KOPT-K1 (cell line): ENCODE measurements around the gene RNF146.
"Not testable (repeated sequence)": the region's sequence is repeated elsewhere in the genome, so short reads cannot be mapped to it uniquely, and the experiment has no call there.

Experiments
- H3K27ac ChIP-seq: fragments of 200-600 bp; sonication (generic); 2 replicates; pipeline ENCODE4 v1.5.1; 2016; ENCODE audit warnings: antibody characterized with exemption, mild to moderate bottlenecking, low read depth, low read length; ENCODE audit not compliant: poor library complexity, severe bottlenecking
- H3K36me3 ChIP-seq: fragments of 200-600 bp; sonication (generic); 2 replicates; pipeline ENCODE4 v1.5.1; 2017; ENCODE audit warnings: antibody characterized with exemption, mild to moderate bottlenecking, low read length, moderate library complexity; ENCODE audit not compliant: insufficient read depth
- H3K9me3 ChIP-seq: fragments of 200-600 bp; sonication (generic); 2 replicates; pipeline ENCODE4 v1.5.1; 2017; ENCODE audit warnings: antibody characterized with exemption, low read length, mild to moderate bottlenecking; ENCODE audit not compliant: insufficient read depth, poor library complexity, severe bottlenecking

RNF146 gene, protein sequence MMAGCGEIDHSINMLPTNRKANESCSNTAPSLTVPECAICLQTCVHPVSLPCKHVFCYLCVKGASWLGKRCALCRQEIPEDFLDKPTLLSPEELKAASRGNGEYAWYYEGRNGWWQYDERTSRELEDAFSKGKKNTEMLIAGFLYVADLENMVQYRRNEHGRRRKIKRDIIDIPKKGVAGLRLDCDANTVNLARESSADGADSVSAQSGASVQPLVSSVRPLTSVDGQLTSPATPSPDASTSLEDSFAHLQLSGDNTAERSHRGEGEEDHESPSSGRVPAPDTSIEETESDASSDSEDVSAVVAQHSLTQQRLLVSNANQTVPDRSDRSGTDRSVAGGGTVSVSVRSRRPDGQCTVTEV

DNA sequence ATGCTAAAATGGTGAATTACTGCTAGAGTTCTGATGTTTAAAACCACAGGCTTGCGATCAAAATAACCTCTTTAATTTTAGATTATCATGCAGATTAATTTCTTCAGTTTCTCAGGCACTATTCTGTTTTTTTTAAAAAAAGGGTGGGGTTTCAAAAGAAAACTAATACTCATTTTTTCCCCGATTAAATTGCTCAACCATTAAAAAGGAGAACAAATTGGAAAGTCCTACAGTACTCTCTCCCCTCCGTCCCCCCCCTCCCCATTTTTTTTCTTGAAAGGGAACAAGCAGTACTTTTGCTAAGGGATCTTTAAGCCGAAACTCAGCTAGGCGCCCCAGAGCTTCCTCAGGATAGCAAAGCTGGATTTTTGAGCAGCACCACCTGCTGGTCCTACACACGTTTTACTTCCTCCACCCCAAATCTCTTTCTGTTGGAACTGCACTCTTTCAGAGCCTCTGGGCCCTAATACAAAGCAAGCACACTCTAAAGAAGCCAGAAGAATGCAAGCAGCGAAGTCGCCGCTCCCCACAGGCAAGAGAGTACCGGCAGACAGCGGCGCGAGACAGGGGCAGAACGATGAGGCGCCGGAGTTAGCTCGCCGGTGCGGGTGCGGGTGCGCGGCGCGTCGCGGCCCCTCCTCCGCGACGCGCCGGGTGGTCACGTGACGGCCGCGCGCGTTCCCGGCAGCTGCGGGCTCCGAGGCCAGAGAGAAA lies at the start of gene RNF146:
Gene RNF146 (plus strand): TSS at position 687 of the 714 bp plus-strand sequence. CDS start 13,475 bp downstream, outside the sequence.
- peak within 1 kb of the TSS; percentile 81 for H3K27ac ChIP-seq
- H3K9me3 ChIP-seq = no peaks in the 10 kb centered on the region
- H3K36me3 ChIP-seq = no peaks in the 10 kb centered on the region

DNA sequence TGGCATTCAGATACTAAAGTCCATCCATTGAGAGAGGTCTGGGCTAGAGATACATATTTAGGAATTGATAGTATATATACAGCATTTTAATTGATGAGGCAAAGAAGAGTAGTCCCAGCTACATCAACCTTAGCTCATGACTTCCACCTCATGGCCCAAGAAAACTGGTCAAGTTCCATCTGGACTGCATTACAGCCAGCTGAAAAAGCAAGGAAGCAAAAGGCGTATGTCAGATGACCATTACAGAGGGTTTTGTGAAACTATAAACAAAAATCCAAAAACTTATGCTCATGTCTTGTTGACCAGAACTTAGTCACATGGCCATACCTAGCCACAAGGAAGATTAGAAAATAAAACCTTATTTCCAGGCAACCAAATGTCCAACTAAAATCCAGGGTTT lies 46.8 kb upstream of the RNF146 start:
- no peaks in the 10 kb centered on the region for H3K36me3 ChIP-seq
- no peak overlapping the region for H3K27ac ChIP-seq
- no peaks in the 10 kb centered on the region for H3K9me3 ChIP-seq

DNA sequence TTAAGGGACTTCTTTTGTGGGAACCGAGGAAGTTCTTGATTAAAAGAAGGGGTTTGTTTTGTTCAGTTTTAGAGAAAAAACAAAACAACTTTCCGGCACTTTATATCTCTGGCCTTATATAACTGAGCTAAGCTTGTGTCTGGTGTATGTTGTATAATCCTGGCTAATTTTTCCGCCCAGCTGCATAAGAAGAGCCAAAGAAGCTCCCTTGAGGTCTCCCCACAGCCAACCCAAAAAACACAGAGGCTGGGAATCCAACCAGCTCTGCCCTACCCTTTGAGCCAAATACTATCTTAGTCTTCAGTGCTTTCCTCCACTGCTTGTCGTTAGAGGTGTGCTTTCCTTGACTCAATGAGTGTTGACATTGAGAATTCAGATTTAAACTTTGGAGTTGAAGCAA lies 45.5 kb upstream of the RNF146 start:
- Histone ChIP-seq H3K9me3 (no peaks in the 10 kb centered on the region), H3K27ac (no peak overlapping the region), H3K36me3 (no peaks in the 10 kb centered on the region)

- H3K9me3 ChIP-seq = no peaks in the 10 kb centered on the region
- H3K36me3 ChIP-seq = no peaks in the 10 kb centered on the region
- no peak overlapping the region for H3K27ac ChIP-seq
Measured at GRCh38 chr6:127222418-127222817, 44.2 kb upstream of the RNF146 start.

DNA sequence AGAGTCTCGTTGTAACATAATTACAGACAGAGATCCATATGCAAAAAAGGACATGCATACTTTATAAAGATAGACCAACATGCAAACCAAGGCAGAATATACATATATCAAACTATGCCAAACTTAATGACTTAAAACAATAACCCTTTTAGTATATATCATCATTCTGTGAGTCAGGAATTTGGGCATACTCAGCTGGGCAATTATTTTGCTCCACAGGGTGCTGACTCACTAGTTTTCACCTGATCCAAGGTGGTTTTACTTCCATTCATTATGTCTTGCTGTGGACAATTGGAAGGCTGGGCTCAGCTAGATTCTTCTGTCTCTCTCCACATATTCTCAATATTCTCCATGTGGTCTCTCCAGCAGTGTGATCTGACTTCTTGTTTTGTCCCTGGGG lies 41.2 kb upstream of the RNF146 start:
- no peaks in the 10 kb centered on the region for H3K9me3 ChIP-seq
- no peaks in the 10 kb centered on the region for H3K36me3 ChIP-seq
- no peak overlapping the region for H3K27ac ChIP-seq

DNA sequence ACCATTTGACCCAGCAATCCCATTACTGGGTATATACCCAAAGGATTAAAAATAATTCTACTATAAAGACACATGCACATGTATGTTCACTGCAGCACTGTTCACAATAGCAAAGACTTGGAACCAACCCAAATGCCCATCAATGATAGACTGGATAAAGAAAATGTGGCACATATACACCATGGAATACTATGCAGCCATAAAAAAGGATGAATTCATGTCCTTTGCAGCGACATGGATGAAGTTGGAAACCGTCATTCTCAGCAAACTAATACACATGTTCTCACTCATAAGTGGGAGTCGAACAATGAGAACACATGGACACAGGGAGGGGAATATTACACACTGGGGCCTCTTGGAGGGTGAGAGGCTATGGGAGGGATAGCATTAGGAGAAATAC lies 32.8 kb upstream of the RNF146 start:
- H3K36me3 ChIP-seq, H3K27ac ChIP-seq, H3K9me3 ChIP-seq: not testable (repeated sequence)

DNA sequence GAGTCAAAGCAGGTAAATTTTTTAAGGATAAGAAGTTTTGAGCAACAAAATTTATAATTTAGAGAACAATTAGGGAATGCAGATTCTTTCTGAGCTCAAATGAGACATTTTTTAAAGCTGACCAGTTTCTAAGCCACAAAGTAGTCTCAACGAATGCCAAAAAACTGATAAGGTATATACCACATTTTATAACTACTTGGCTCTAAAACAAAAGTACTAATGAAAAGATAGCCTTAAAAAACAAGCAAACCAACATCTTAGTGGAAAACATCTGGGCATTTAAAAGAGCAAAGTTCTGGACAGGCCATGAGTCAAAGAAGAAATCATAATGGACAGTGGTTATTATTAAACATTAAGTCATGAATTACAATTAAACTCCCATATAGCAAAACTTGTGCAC lies 23.2 kb upstream of the RNF146 start:
- Histone ChIP-seq H3K9me3 (no peaks in the 10 kb centered on the region), H3K27ac (no peak overlapping the region), H3K36me3 (no peaks in the 10 kb centered on the region)

- no peaks in the 10 kb centered on the region for H3K9me3 ChIP-seq
Measured at GRCh38 chr6:127247114-127248096, 19.3 kb upstream of the RNF146 start.

DNA sequence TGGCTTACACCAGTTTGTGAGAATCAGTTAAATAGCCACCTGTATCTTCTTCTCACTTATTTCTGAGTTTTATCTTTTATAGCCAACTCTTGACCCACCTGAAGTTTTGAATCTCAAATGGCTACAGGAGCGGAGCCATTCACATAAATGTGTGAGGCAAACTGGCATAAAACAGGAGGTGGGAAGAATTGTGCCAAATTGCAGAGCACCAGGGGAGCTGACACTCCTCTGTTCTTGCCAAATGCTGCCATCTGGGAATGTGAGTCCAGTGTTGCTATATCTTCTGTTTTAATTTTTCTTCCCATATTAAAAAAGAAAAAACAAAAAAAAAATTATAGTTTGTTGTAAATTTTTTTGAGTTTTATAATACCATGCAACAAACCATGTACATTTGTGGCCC lies 17.0 kb upstream of the RNF146 start:
- Histone ChIP-seq H3K9me3 (no peaks in the 10 kb centered on the region), H3K36me3 (no peaks in the 10 kb centered on the region), H3K27ac (no peak overlapping the region)

More at GRCh38 chr6:127247114-127248096, 19.3 kb upstream of the RNF146 start:
- H3K36me3 ChIP-seq = no peaks in the 10 kb centered on the region
- no peak overlapping the region for H3K27ac ChIP-seq

- Histone ChIP-seq H3K27ac (no peak overlapping the region), H3K36me3 (no peaks in the 10 kb centered on the region), H3K9me3 (no peaks in the 10 kb centered on the region)
Measured at GRCh38 chr6:127255286-127255685, 11.4 kb upstream of the RNF146 start.

GRCh38 chr6:127262896-127263295 lies 3.8 kb upstream of the RNF146 start:
- H3K9me3 ChIP-seq = no peaks in the 10 kb centered on the region
- H3K27ac ChIP-seq = no peak overlapping the region
- no peaks in the 10 kb centered on the region for H3K36me3 ChIP-seq

GRCh38 chr6:127263481-127263880 lies 3.2 kb upstream of the RNF146 start:
- Histone ChIP-seq H3K9me3 (no peaks in the 10 kb centered on the region), H3K27ac (no peak overlapping the region)

GRCh38 chr6:127266892-127267645 lies 405 bp downstream of the RNF146 start:
- peak overlapping the region; percentile 81 for H3K27ac ChIP-seq
- no peaks in the 10 kb centered on the region for H3K9me3 ChIP-seq
- no peaks in the 10 kb centered on the region for H3K36me3 ChIP-seq

More at GRCh38 chr6:127263481-127263880, 3.2 kb upstream of the RNF146 start:
- H3K36me3 ChIP-seq = no peaks in the 10 kb centered on the region
